BLaER1 treated with 17β-estradiol and CSF1 and Interleukin-3, amounts not matched to agents 10 nM and 100 nM (cell line): ENCODE data around the gene HLA-F.

Experiments used
- H3K27ac ChIP-seq, 11 experiments: shearing (Covaris generic); formaldehyde crosslinking; 2 replicates each; pipeline ENCODE4 v1.8.1; 2022
- H3K27me3 ChIP-seq, 11 experiments: shearing (Covaris generic); formaldehyde crosslinking; 2 replicates each; pipeline ENCODE4 v1.8.1; 2022
- H3K36me3 ChIP-seq, 11 experiments: shearing (Covaris generic); formaldehyde crosslinking; 2 replicates each; pipeline ENCODE4 v1.8.1; 2022
- H3K4me1 ChIP-seq, 10 experiments: shearing (Covaris generic); formaldehyde crosslinking; 2 replicates each; pipeline ENCODE4 v1.8.1; 2022
- H3K4me2 ChIP-seq, 11 experiments: shearing (Covaris generic); formaldehyde crosslinking; 2 replicates each; pipeline ENCODE4 v1.8.1; 2022
- H3K4me3 ChIP-seq, 10 experiments: shearing (Covaris generic); formaldehyde crosslinking; 2 replicates each; pipeline ENCODE4 v1.8.1; 2022
- H3K9ac ChIP-seq, 11 experiments: shearing (Covaris generic); formaldehyde crosslinking; 2 replicates each; pipeline ENCODE4 v1.8.1; 2022
- H3K9me3 ChIP-seq, 11 experiments: shearing (Covaris generic); formaldehyde crosslinking; replicated peaks in 1 of 11; 2 replicates each; pipeline ENCODE4 v1.8.1; 2022
- H4K20me1 ChIP-seq, 11 experiments: shearing (Covaris generic); formaldehyde crosslinking; 2 replicates each; pipeline ENCODE4 v1.8.1; 2022
- Cebpa-rat ChIP-seq, 11 experiments: shearing (Covaris generic); IDR thresholded peaks; 2 replicates each; pipeline ENCODE4 v1.8.1; 2022

The HLA-F gene

GRCh38 chr6:29770306-29770705 lies 47.1 kb downstream of the HLA-F start:
- Histone ChIP-seq H3K4me3 (no peak overlapping the region), H3K9ac (no peak overlapping the region), H3K4me1 (no peaks in the 10 kb centered on the region), H3K27me3 (no peaks in the 10 kb centered on the region), H3K27ac (no peak overlapping the region), H4K20me1 (no peaks in the 10 kb centered on the region), H3K9me3 (no peaks in the 10 kb centered on the region), H3K4me2 (no peak overlapping the region), H3K36me3 (no peaks in the 10 kb centered on the region)
- no peak for TF ChIP-seq Cebpa-rat (IDR thresholded peaks at IDR 0.05)

GRCh38 chr6:29776684-29777083 lies 53.5 kb downstream of the HLA-F start:
- H3K4me1 ChIP-seq: no peaks in the 10 kb centered on the region

More at GRCh38 chr6:29776684-29777083, 53.5 kb downstream of the HLA-F start:
- H3K27me3 ChIP-seq: no peaks in the 10 kb centered on the region
- H3K36me3 ChIP-seq: no peaks in the 10 kb centered on the region
- H3K27ac ChIP-seq: no peak overlapping the region
- TF ChIP-seq Cebpa-rat (IDR thresholded peaks at IDR 0.05): no peak
- no peak overlapping the region for H3K4me2 ChIP-seq
- H3K9ac ChIP-seq: no peak overlapping the region
- H3K9me3 ChIP-seq: peaks cover 0 to 16% (median 5%) of the 10 kb centered on the region in 11 experiments; a peak in 7 of 22 replicates
- no peak overlapping the region for H3K4me3 ChIP-seq
- no peaks in the 10 kb centered on the region for H4K20me1 ChIP-seq
